Left ventricle myocardium inferior (tissue), 1 donor: Measurements from ENCODE around the gene VMA21. TPM values are rescaled to one million over a fixed set of nuclear protein-coding genes. Genes with fewer than 3 reads are reported as not detected.

ENCODE experiments used
- DNase-seq: peaks from one replicate; pipeline ENCODE4 v3.0.0-alpha.2; 2020
- H3K27ac ChIP-seq: fragments of 200-600 bp; replicated peaks from 2 replicates; pipeline ENCODE4 v1.8.0; 2021
- H3K27me3 ChIP-seq: fragments of 200-600 bp; 2 replicates; pipeline ENCODE4 v1.8.0; 2021; ENCODE audit warnings: low read depth
- H3K36me3 ChIP-seq: fragments of 200-600 bp; 2 replicates; pipeline ENCODE4 v1.8.0; 2021
- H3K4me1 ChIP-seq: fragments of 200-600 bp; 2 replicates; pipeline ENCODE4 v1.8.0; 2021
- H3K4me3 ChIP-seq: fragments of 200-600 bp; 2 replicates; pipeline ENCODE4 v1.8.0; 2021; ENCODE audit warnings: mild to moderate bottlenecking, moderate library complexity
- H3K9me3 ChIP-seq: fragments of 200-600 bp; replicated peaks from 2 replicates; pipeline ENCODE4 v1.8.0; 2021
- intact Hi-C: fragments of 100-400 bp; cut with micrococcal nuclease; formaldehyde crosslinking; loops from one replicate; pipeline ENCODE4 v1.11.0; 2022
- long read RNA-seq: library from polyadenylated mRNA; unstranded; transcript quantifications from one replicate; pipeline ENCODE4 v2.0.0, GENCODE V29; 2021
- total RNA-seq: library from RNA; stranded (reverse); fragmentation: NEBNext Ultra II Directional; extraction: Animal tissue kit (Norgen Biotek cat#: 25700); gene quantifications from one replicate; pipeline ENCODE4 v1.2.1, GENCODE V29; 2021
- TF ChIP-seq, protein P1 (sequence below): fragments of 200-600 bp; IDR thresholded peaks from 2 replicates; pipeline ENCODE4 v1.8.0; 2021; ENCODE audit warnings: antibody characterized with exemption, mild to moderate bottlenecking, borderline replicate concordance
- donor health status: DM: no; HTN: yes; CAD: no; lungs with severe emphysema.

VMA21 gene, protein sequence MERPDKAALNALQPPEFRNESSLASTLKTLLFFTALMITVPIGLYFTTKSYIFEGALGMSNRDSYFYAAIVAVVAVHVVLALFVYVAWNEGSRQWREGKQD
- 26.0 TPM for total RNA-seq
- long read RNA-seq, full-length matches to known transcripts: 29 of 33 reads
- long read RNA-seq, partial matches to known transcripts: 0 of 33 reads
- long read RNA-seq, other reads (novel, unspliced or antisense): 4 of 33 reads

DNA sequence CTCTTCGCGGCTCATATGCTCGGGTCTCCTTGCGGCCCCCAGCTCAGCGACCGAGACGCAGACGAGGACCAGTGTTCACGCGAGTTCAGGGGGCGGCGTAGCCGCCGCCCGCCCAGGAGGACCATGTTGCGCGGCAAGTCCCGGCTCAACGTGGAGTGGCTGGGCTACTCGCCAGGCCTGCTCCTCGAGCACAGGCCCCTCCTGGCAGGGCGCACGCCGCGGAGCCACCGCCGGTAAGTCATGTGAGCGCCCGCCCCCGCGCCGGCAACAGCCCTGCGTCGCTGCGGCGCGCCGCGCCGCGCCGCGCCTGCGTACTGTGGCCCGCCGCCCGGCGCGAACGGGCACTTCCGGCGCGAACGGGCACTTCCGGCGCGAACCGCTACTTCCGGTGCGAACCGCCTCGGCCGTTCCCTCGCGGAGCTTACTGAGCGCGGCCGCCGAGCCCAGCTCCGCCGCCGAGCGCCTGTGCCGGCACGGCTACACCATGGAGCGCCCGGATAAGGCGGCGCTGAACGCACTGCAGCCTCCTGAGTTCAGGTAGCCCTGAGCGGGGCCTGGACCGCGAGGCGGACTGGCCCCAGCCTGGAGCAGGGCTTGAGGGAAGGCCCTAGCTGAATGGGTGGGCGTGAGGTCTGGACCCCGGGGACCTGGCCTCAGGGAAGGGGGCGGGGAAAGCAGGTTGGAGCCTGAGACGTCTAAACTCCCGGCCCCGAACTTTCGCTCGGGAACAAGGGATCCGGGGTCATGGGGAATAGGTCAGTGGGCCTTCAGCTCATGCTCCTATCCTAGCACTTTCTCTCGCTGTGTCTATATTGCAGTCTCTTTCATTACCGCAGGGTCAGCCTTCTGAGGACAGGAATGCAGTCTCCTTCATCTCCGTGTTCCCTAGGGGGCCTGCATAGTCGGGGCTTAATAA is at the start of gene VMA21:
TSS of gene VMA21 (plus strand) at position 382 of the 916 bp plus-strand sequence. CDS start at position 485, 103 bp downstream.
- no peaks in the 10 kb centered on the region for H3K27me3 ChIP-seq
- intact Hi-C loops: no loop called here
- peak within 1 kb of the TSS; percentile 90 for H3K27ac ChIP-seq
- peaks cover 49% of the 10 kb centered on the region for H3K4me1 ChIP-seq
- peak; percentile 91 for DNase-seq
- H3K4me3 ChIP-seq: peak within 1 kb of the TSS; percentile 83
- TF ChIP-seq, protein P1, sequence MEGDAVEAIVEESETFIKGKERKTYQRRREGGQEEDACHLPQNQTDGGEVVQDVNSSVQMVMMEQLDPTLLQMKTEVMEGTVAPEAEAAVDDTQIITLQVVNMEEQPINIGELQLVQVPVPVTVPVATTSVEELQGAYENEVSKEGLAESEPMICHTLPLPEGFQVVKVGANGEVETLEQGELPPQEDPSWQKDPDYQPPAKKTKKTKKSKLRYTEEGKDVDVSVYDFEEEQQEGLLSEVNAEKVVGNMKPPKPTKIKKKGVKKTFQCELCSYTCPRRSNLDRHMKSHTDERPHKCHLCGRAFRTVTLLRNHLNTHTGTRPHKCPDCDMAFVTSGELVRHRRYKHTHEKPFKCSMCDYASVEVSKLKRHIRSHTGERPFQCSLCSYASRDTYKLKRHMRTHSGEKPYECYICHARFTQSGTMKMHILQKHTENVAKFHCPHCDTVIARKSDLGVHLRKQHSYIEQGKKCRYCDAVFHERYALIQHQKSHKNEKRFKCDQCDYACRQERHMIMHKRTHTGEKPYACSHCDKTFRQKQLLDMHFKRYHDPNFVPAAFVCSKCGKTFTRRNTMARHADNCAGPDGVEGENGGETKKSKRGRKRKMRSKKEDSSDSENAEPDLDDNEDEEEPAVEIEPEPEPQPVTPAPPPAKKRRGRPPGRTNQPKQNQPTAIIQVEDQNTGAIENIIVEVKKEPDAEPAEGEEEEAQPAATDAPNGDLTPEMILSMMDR: no peak
- no peaks in the 10 kb centered on the region for H3K36me3 ChIP-seq
- H3K9me3 ChIP-seq: no peaks in the 10 kb centered on the region

DNA sequence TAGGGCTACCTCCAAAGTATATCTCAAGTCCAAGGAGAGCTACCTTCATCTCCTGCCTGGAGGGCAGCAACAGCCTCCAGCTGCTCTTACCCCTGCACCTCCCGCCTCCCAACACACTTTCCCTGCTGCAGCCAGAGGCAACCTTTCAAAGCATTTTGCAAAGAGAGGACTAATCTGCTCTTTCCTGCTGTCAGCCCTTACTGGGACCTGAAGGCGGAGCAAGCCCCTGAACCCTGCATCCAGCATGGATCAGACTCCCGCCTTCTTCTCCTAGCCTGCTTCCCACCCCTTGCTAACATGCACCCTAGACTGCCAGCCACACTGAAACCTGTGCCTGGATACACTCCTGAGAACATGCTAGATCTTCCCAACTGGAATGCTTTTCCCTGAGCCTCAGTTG is 37.7 kb upstream of the VMA21 start:
- intact Hi-C loops: no loop called here
- H3K36me3 ChIP-seq: no peaks in the 10 kb centered on the region
- H3K27ac ChIP-seq: no peak overlapping the region
- DNase-seq: no peak
- no peak overlapping the region for H3K4me3 ChIP-seq
- no peaks in the 10 kb centered on the region for H3K4me1 ChIP-seq
- no peaks in the 10 kb centered on the region for H3K9me3 ChIP-seq
- TF ChIP-seq, protein P1: no peak
- no peaks in the 10 kb centered on the region for H3K27me3 ChIP-seq

DNA sequence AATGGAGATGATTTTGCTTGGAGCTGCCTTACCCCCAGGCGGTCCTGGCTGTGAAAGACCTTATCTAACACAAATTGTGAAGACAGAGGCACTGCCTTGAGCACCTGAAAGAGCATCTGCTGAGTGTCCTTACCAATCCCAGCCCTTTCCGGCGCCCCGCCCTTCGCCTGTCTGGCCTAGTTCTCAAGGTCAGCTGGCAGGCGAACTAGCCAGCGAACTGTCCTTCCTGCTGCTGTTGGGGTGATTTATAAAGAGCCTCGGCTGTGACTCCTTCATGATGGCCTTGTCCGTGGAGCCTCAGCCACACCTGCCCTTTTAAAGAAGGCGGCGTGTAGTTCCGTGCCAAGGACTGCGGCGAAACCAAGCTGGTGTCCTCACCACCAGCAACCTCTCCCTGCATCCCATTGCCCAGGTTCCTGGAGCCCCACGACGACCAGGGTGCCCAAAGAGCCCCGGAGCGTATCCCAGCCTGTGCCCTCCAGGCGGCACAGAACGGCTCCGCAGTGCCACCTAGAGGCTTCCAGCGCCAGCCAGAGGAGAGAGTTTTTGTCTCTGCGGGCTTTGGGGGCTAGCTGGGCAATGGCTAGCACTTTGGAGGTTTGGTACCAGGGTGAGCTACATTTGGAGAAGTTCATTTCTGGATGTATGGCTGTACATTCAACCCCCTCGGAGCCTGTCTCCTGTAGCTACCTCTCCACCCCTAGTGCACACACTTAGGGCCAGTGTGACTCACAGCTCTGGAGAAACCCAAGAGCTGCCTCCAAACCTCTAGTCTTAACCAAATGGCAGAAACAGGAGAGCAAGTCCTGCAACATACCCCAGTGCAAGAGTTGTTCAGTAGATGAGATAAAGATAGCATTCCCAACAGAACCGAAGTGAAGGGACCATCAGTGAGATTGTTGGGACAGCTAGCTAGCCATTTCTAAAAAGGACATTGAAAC is 36.8 kb upstream of the VMA21 start:
- Histone ChIP-seq H3K9me3 (no peaks in the 10 kb centered on the region), H3K4me1 (no peaks in the 10 kb centered on the region), H3K27ac (no peak overlapping the region), H3K4me3 (peak overlapping the region; percentile 39), H3K36me3 (no peaks in the 10 kb centered on the region), H3K27me3 (no peaks in the 10 kb centered on the region)
- TF ChIP-seq, protein P1: peak; percentile 63
- DNase-seq: no peak
- intact Hi-C loops: no loop called here

DNA sequence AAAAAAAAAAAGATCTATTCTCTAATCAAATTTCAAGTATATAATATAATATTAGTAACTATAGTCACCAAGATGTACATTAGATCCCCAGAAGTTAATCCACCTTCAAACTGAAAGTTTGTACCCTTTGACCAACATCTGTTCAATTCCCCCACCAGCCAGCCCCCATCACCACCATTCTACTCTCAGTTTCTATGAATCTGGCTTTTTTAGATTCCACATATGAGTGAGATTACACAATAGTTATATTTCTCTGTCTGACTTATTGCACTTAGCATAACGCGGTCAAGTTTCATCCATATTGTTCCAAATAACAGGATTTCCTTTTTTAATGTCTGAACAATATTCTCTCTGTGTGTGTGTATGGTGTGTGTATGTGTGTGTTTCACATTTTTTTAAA is 33.7 kb upstream of the VMA21 start:
- DNase-seq: no peak
- H3K27ac ChIP-seq: no peak overlapping the region
- no peaks in the 10 kb centered on the region for H3K4me1 ChIP-seq
- intact Hi-C loops: no loop called here
- H3K9me3 ChIP-seq: no peaks in the 10 kb centered on the region
- no peak overlapping the region for H3K4me3 ChIP-seq
- H3K27me3 ChIP-seq: no peaks in the 10 kb centered on the region
- H3K36me3 ChIP-seq: no peaks in the 10 kb centered on the region
- TF ChIP-seq, protein P1: no peak

DNA sequence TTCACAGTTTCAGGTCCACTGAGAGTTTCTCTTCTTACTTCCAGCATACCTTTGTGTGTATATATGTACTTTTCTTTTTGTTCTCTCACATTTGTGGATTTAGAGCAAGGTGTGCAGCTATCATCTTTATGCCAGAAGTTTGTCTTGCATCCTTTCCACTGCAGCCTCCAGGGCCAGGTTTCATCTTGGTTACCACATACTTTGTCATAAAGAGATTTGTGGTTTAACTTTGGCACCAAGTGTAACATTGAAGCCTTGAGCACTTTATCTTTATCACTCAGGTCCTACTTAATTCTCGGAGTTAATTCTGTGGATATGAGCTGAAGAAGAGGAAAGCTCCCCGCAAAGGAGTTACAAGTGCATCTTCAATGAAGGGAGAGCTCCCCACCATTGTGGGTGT is 31.4 kb upstream of the VMA21 start:
- H3K27me3 ChIP-seq: peaks cover 7% of the 10 kb centered on the region
- intact Hi-C loops: no loop called here
- DNase-seq: no peak
- no peaks in the 10 kb centered on the region for H3K9me3 ChIP-seq
- no peaks in the 10 kb centered on the region for H3K36me3 ChIP-seq
- no peak overlapping the region for H3K27ac ChIP-seq
- no peaks in the 10 kb centered on the region for H3K4me1 ChIP-seq
- TF ChIP-seq, protein P1: no peak
- H3K4me3 ChIP-seq: no peak overlapping the region
